ENCODE measurements around the gene SYNGR2. TPM values are rescaled to one million over a fixed set of nuclear protein-coding genes. Genes with fewer than 3 reads are reported as not detected.
"Not testable (repeated sequence)": the region's sequence is repeated elsewhere in the genome, so short reads cannot be mapped to it uniquely, and the experiment has no call there.

Gene SYNGR2
- total RNA-seq, 1 donor from 2014 or later: 92.5 TPM

DNA sequence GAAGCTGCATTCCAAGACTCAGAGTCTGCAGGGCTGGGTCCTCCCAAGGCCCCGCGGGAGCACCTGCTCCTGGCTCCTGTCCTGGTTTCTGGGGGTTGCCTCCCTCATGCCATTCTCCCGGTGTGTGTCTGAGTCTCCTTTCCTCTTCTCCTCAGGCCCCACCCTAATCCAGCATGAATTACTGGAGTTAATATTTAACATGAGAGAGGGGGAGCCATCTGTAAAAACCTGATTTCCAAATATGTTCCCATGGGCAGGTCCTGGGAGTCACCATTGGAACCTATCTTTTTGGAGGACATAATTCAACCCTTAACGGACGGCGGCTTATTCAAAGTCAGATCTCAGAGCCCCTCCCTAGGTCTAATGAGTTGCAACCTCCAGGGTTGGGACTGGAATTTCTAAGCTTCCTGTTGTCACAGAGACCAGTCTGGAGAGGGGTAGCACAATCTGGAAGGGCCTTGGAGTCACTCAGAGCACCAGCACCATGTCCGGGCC lies 16.8 kb upstream of the SYNGR2 start:
- DNase-seq (ENCODE audit: low spot score): no peak
- Mint-ChIP-seq H3K4me3 (ENCODE audit: low read depth) (no peak overlapping the region), H3K36me3 (ENCODE audit: low read depth) (no peaks in the 10 kb centered on the region), H3K9me3 (no peaks in the 10 kb centered on the region), H3K4me1 (ENCODE audit: low read depth) (peaks cover 5% of the 10 kb centered on the region), H3K27me3 (ENCODE audit: low read depth) (peaks cover 3% of the 10 kb centered on the region), H3K27ac (no peak overlapping the region)
- intact Hi-C loops (cut with micrococcal nuclease): no loop called here

GRCh38 chr17:78154903-78155811 lies 13.2 kb upstream of the SYNGR2 start:
- H3K27me3 Mint-ChIP-seq (ENCODE audit: low read depth): peaks cover 3% of the 10 kb centered on the region
- H3K9me3 Mint-ChIP-seq: no peaks in the 10 kb centered on the region
- no peak overlapping the region for H3K27ac Mint-ChIP-seq
- no peaks in the 10 kb centered on the region for H3K36me3 Mint-ChIP-seq (ENCODE audit: low read depth)
- intact Hi-C loops (cut with micrococcal nuclease): no loop called here
- peaks cover 6% of the 10 kb centered on the region for H3K4me1 Mint-ChIP-seq (ENCODE audit: low read depth)
- DNase-seq (ENCODE audit: low spot score): no peak
- no peak overlapping the region for H3K4me3 Mint-ChIP-seq (ENCODE audit: low read depth)

DNA sequence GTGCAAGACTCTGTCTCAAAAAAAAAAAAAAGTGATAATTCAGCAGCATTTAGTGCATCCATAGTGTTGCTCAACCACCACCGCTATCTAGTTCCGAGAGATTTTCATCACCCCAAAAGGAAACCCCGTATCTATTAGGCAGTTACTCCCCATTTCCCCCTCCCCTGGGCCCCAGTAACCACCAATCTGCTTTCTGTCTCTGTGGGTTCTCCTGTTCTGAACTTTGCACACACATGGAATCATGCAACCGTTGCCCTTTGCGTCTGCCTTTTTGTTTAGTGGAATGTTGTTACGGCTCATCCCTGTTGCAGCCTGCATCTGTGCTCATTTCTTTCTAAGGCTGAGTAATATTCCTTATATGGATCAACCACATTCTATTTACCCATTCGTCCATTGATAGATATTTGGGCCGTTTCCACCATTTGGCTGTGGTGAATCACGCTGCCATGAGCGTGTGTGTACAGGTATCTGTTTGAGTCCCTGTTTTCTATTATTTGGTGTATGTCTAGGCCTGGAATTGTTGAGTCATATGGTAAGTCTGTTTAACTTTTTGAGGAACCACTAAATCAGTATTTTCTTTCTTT lies 8.7 kb upstream of the SYNGR2 start:
- Mint-ChIP-seq H3K4me1 (ENCODE audit: low read depth) (peaks cover 6% of the 10 kb centered on the region), H3K9me3 (no peaks in the 10 kb centered on the region), H3K27me3 (ENCODE audit: low read depth) (no peaks in the 10 kb centered on the region), H3K36me3 (ENCODE audit: low read depth) (no peaks in the 10 kb centered on the region), H3K27ac (peak overlapping the region; percentile 54), H3K4me3 (ENCODE audit: low read depth) (no peak overlapping the region)
- intact Hi-C loops (cut with micrococcal nuclease): no loop called here
- no peak for DNase-seq (ENCODE audit: low spot score)

DNA sequence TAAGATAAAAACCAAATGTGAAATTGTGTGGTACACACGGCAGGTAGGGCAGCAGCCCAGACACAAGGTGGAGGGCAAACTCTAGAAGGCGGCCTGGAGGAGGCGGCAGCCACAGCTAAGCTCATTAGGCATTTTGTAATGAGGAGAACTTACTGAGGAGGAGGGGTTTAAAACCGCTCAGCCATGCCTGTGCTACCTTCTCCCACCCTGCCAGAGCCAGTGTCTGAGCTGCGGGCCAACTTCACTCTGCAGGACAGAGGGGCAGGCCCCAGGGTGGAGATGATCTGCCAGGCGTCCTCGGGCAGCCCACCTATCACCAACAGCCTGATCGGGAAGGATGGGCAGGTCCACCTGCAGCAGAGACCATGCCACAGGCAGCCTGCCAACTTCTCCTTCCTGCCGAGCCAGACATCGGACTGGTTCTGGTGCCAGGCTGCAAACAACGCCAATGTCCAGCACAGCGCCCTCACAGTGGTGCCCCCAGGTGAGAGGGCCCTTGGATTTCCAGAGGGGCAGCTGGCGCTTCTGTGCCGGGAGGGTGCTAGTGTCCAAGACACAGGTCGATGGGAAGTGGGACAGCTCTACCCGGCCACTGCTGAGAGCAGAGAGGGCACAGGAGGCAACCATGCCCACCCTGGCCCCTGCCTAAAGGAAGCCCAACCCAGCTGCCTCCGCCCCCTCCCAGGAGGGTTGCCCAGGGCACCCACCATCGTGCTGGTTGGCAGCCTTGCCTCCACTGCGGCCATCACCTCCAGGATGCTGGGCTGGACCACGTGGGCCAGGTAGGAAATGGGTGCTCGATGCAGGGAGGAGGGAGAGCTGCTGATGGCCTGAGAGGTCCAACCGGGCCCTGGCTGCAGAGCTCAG lies 4.3 kb upstream of the SYNGR2 start:
- no peaks in the 10 kb centered on the region for H3K27me3 Mint-ChIP-seq (ENCODE audit: low read depth)
- peaks cover 7% of the 10 kb centered on the region for H3K4me1 Mint-ChIP-seq (ENCODE audit: low read depth)
- no peak for DNase-seq (ENCODE audit: low spot score)
- H3K4me3 Mint-ChIP-seq (ENCODE audit: low read depth): no peak overlapping the region
- no peaks in the 10 kb centered on the region for H3K9me3 Mint-ChIP-seq
- H3K36me3 Mint-ChIP-seq (ENCODE audit: low read depth): no peaks in the 10 kb centered on the region
- intact Hi-C loops (cut with micrococcal nuclease): no loop called here
- no peak overlapping the region for H3K27ac Mint-ChIP-seq

- no peak for DNase-seq (ENCODE audit: low spot score)
- Mint-ChIP-seq H3K36me3 (ENCODE audit: low read depth) (no peaks in the 10 kb centered on the region), H3K4me1 (ENCODE audit: low read depth) (peaks cover 3% of the 10 kb centered on the region), H3K9me3 (no peaks in the 10 kb centered on the region), H3K4me3 (ENCODE audit: low read depth) (no peak overlapping the region), H3K27ac (no peak overlapping the region), H3K27me3 (ENCODE audit: low read depth) (no peaks in the 10 kb centered on the region)
- intact Hi-C loops (cut with micrococcal nuclease): no loop called here
These were observed 3.4 kb upstream of the SYNGR2 start for GRCh38 chr17:78164748-78165607.

GRCh38 chr17:78166416-78166815 lies 2.0 kb upstream of the SYNGR2 start:
- Mint-ChIP-seq H3K4me1 (ENCODE audit: low read depth) (peaks cover 3% of the 10 kb centered on the region), H3K27ac (no peak overlapping the region), H3K36me3 (ENCODE audit: low read depth) (peaks cover 6% of the 10 kb centered on the region), H3K27me3 (ENCODE audit: low read depth) (no peaks in the 10 kb centered on the region), H3K4me3 (ENCODE audit: low read depth) (no peak overlapping the region), H3K9me3 (no peaks in the 10 kb centered on the region)
- DNase-seq (ENCODE audit: low spot score): no peak
- intact Hi-C loops (cut with micrococcal nuclease): no loop called here

- no peaks in the 10 kb centered on the region for H3K27me3 Mint-ChIP-seq (ENCODE audit: low read depth)
- H3K4me1 Mint-ChIP-seq (ENCODE audit: low read depth): peaks cover 27% of the 10 kb centered on the region
- peak overlapping the region; percentile 72 for H3K4me3 Mint-ChIP-seq (ENCODE audit: low read depth)
- H3K36me3 Mint-ChIP-seq (ENCODE audit: low read depth): peaks cover 33% of the 10 kb centered on the region
- peak overlapping the region; percentile 28 for H3K27ac Mint-ChIP-seq
- no peaks in the 10 kb centered on the region for H3K9me3 Mint-ChIP-seq
- intact Hi-C loops (cut with micrococcal nuclease): loop anchor here (1.0 to 2.0 kb wide), 2 partner anchors 18 to 29 kb away; partner anchors contain the start of genes AFMID and TK1
- DNase-seq (ENCODE audit: low spot score): no peak
These were observed 767 bp downstream of the SYNGR2 start for GRCh38 chr17:78168903-78169793.

DNA sequence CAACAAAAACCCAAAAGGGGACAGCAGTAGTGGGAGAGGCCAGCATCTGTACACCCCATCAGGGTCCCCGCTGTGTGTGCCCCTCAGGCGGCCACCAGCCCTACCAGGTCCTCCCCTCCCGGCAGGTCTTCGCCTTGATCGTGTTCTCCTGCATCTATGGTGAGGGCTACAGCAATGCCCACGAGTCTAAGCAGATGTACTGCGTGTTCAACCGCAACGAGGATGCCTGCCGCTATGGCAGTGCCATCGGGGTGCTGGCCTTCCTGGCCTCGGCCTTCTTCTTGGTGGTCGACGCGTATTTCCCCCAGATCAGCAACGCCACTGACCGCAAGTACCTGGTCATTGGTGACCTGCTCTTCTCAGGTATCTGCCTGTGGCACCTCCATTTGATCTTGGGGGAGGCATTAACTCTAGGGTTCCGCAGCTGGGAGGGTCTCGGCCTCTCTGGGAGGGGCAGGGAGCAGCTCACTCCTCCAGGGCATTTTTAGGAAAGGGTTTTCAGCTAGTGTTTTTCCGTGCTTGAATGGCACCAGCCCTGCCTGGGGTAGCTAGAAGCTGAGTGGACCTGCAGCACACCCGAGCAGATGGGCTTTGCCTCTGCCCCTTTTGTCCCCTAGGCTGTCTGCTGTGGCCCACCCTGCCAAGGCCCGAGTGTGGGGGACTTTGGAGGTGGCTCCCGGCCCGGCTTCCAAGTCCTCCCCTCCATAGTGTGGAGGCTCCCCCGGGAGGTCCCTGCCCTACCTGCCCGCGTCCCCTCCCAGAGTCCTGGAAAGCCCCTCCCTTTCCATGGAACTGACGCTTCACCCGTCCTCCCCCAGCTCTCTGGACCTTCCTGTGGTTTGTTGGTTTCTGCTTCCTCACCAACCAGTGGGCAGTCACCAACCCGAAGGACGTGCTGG lies 2.6 kb downstream of the SYNGR2 start:
- no peak for DNase-seq (ENCODE audit: low spot score)
- H3K9me3 Mint-ChIP-seq: no peaks in the 10 kb centered on the region
- no peak overlapping the region for H3K27ac Mint-ChIP-seq
- no peaks in the 10 kb centered on the region for H3K27me3 Mint-ChIP-seq (ENCODE audit: low read depth)
- peaks cover 36% of the 10 kb centered on the region for H3K36me3 Mint-ChIP-seq (ENCODE audit: low read depth)
- peak overlapping the region; percentile 58 for H3K4me3 Mint-ChIP-seq (ENCODE audit: low read depth)
- peaks cover 30% of the 10 kb centered on the region for H3K4me1 Mint-ChIP-seq (ENCODE audit: low read depth)
- intact Hi-C loops (cut with micrococcal nuclease): no loop called here

- peak overlapping the region; percentile 5 for H3K4me3 Mint-ChIP-seq (ENCODE audit: low read depth)
- peaks cover 36% of the 10 kb centered on the region for H3K36me3 Mint-ChIP-seq (ENCODE audit: low read depth)
- H3K27me3 Mint-ChIP-seq (ENCODE audit: low read depth); DNase-seq (ENCODE audit: low spot score); H3K9me3 Mint-ChIP-seq; intact Hi-C loops (cut with micrococcal nuclease); H3K27ac Mint-ChIP-seq: not testable (repeated sequence)
- H3K4me1 Mint-ChIP-seq (ENCODE audit: low read depth): peaks cover 30% of the 10 kb centered on the region
These were observed 3.3 kb downstream of the SYNGR2 start for GRCh38 chr17:78171591-78172248.

- peaks cover 36% of the 10 kb centered on the region for H3K36me3 Mint-ChIP-seq (ENCODE audit: low read depth)
- intact Hi-C loops (cut with micrococcal nuclease): no loop called here
- peak overlapping the region; percentile 28 for H3K27ac Mint-ChIP-seq
- H3K4me1 Mint-ChIP-seq (ENCODE audit: low read depth): peaks cover 33% of the 10 kb centered on the region
- H3K27me3 Mint-ChIP-seq (ENCODE audit: low read depth): no peaks in the 10 kb centered on the region
- peak overlapping the region; percentile 5 for H3K4me3 Mint-ChIP-seq (ENCODE audit: low read depth)
- DNase-seq (ENCODE audit: low spot score): no peak
- H3K9me3 Mint-ChIP-seq: no peaks in the 10 kb centered on the region
These were observed 4.1 kb downstream of the SYNGR2 start for GRCh38 chr17:78172249-78173051.
